ENCODE results near the gene AGPS. TPM values are rescaled to one million over a fixed set of nuclear protein-coding genes. Genes with fewer than 3 reads are reported as not detected.

The AGPS gene
- total RNA-seq, 1 donor from 2014 or later: 54.4 TPM

GRCh38 chr2:177398791-177399190 lies 6.2 kb downstream of the AGPS start:
- DNase-seq (ENCODE audit: low spot score): no peak
- TF ChIP-seq CTCF (IDR thresholded peaks at IDR 0.05; ENCODE audit: unreplicated experiment): no peak
- Mint-ChIP-seq H3K4me1 (ENCODE audit: unreplicated experiment) (peaks cover 28% of the 10 kb centered on the region), H3K27ac (ENCODE audit: unreplicated experiment) (peak overlapping the region; percentile 26), H3K9me3 (ENCODE audit: unreplicated experiment) (no peaks in the 10 kb centered on the region), H3K4me3 (ENCODE audit: unreplicated experiment) (no peak overlapping the region), H3K27me3 (ENCODE audit: unreplicated experiment) (no peaks in the 10 kb centered on the region), H3K36me3 (ENCODE audit: low read depth, unreplicated experiment) (no peaks in the 10 kb centered on the region)

GRCh38 chr2:177399376-177399775 lies 6.8 kb downstream of the AGPS start:
- Mint-ChIP-seq H3K4me3 (ENCODE audit: unreplicated experiment) (no peak overlapping the region), H3K4me1 (ENCODE audit: unreplicated experiment) (peaks cover 26% of the 10 kb centered on the region), H3K9me3 (ENCODE audit: unreplicated experiment) (no peaks in the 10 kb centered on the region), H3K36me3 (ENCODE audit: low read depth, unreplicated experiment) (no peaks in the 10 kb centered on the region), H3K27me3 (ENCODE audit: unreplicated experiment) (no peaks in the 10 kb centered on the region), H3K27ac (ENCODE audit: unreplicated experiment) (no peak overlapping the region)
- DNase-seq (ENCODE audit: low spot score): no peak
- TF ChIP-seq CTCF (IDR thresholded peaks at IDR 0.05; ENCODE audit: unreplicated experiment): no peak

- DNase-seq (ENCODE audit: low spot score): no peak
- Mint-ChIP-seq H3K4me1 (ENCODE audit: unreplicated experiment) (peaks cover 28% of the 10 kb centered on the region), H3K27me3 (ENCODE audit: unreplicated experiment) (no peaks in the 10 kb centered on the region), H3K9me3 (ENCODE audit: unreplicated experiment) (no peaks in the 10 kb centered on the region), H3K4me3 (ENCODE audit: unreplicated experiment) (no peak overlapping the region), H3K36me3 (ENCODE audit: low read depth, unreplicated experiment) (no peaks in the 10 kb centered on the region), H3K27ac (ENCODE audit: unreplicated experiment) (no peak overlapping the region)
- TF ChIP-seq CTCF (IDR thresholded peaks at IDR 0.05; ENCODE audit: unreplicated experiment): no peak
Observed at GRCh38 chr2:177400337-177400923, 7.9 kb downstream of the AGPS start.

GRCh38 chr2:177402096-177402495 lies 9.5 kb downstream of the AGPS start:
- Mint-ChIP-seq H3K27ac (ENCODE audit: unreplicated experiment) (no peak overlapping the region), H3K4me3 (ENCODE audit: unreplicated experiment) (no peak overlapping the region), H3K27me3 (ENCODE audit: unreplicated experiment) (no peaks in the 10 kb centered on the region), H3K4me1 (ENCODE audit: unreplicated experiment) (peaks cover 31% of the 10 kb centered on the region), H3K36me3 (ENCODE audit: low read depth, unreplicated experiment) (no peaks in the 10 kb centered on the region), H3K9me3 (ENCODE audit: unreplicated experiment) (no peaks in the 10 kb centered on the region)
- DNase-seq (ENCODE audit: low spot score): no peak
- no peak for TF ChIP-seq CTCF (IDR thresholded peaks at IDR 0.05; ENCODE audit: unreplicated experiment)

GRCh38 chr2:177403838-177404237 lies 11.3 kb downstream of the AGPS start:
- peaks cover 32% of the 10 kb centered on the region for H3K4me1 Mint-ChIP-seq (ENCODE audit: unreplicated experiment)
- DNase-seq (ENCODE audit: low spot score): no peak
- no peaks in the 10 kb centered on the region for H3K9me3 Mint-ChIP-seq (ENCODE audit: unreplicated experiment)
- peaks cover 2% of the 10 kb centered on the region for H3K27me3 Mint-ChIP-seq (ENCODE audit: unreplicated experiment)
- no peak for TF ChIP-seq CTCF (IDR thresholded peaks at IDR 0.05; ENCODE audit: unreplicated experiment)
- H3K27ac Mint-ChIP-seq (ENCODE audit: unreplicated experiment): no peak overlapping the region
- no peak overlapping the region for H3K4me3 Mint-ChIP-seq (ENCODE audit: unreplicated experiment)
- H3K36me3 Mint-ChIP-seq (ENCODE audit: low read depth, unreplicated experiment): no peaks in the 10 kb centered on the region

All from endothelial cell (in vitro differentiated cells).